Subcutaneous abdominal adipose tissue (tissue), 5 donors: ENCODE data around the gene RAP1GAP.

ENCODE experiments used
- H3K27ac ChIP-seq: one replicate; pipeline ENCODE4 v1.7.0; 2013; ENCODE audit warnings: low read depth, mild to moderate bottlenecking, inconsistent platforms, low read length, moderate library complexity
- H3K27me3 ChIP-seq, 5 donors: one replicate each; pipeline ENCODE4 v1.7.0; 2013; ENCODE audit warnings: low read length in 5 of 5, inconsistent platforms in 1 of 5; ENCODE audit not compliant: control insufficient read depth in 5 of 5, insufficient read depth in 4 of 5
- H3K36me3 ChIP-seq, 5 donors: one replicate each; pipeline ENCODE4 v1.7.0; 2013; ENCODE audit warnings: low read length in 5 of 5; ENCODE audit not compliant: control insufficient read depth in 5 of 5, insufficient read depth in 5 of 5
- H3K4me1 ChIP-seq, 5 donors: one replicate each; pipeline ENCODE4 v1.7.0; 2013; ENCODE audit warnings: low read length in 5 of 5, mild to moderate bottlenecking in 3 of 5, moderate library complexity in 1 of 5; ENCODE audit not compliant: control insufficient read depth in 5 of 5, insufficient read depth in 5 of 5
- H3K4me3 ChIP-seq, 5 donors: one replicate each; pipeline ENCODE4 v1.7.0; 2013; ENCODE audit warnings: low read length in 5 of 5, low read depth in 1 of 5
- H3K9ac ChIP-seq, 5 donors: one replicate each; pipeline ENCODE4 v1.7.0; 2013; ENCODE audit warnings: low read length in 5 of 5, mild to moderate bottlenecking in 4 of 5, moderate library complexity in 3 of 5
- H3K9me3 ChIP-seq, 5 donors: one replicate each; pipeline ENCODE4 v1.7.0; 2013; ENCODE audit warnings: low read length in 5 of 5; ENCODE audit not compliant: control insufficient read depth in 5 of 5
- donor health status: healthy.
- donor health status: healthy.
- donor health status: healthy.
- donor health status: healthy.
- donor health status: healthy.

The RAP1GAP gene

GRCh38 chr1:21662426-21663247 is 6.5 kb downstream of the RAP1GAP start:
- H3K27me3 ChIP-seq = peaks cover 21 to 64% (median 45%) of the 10 kb centered on the region in 5 donors
- peaks cover 0 to 4% (median 0%) of the 10 kb centered on the region in 5 donors for H3K4me1 ChIP-seq
- H3K4me3 ChIP-seq = no peak overlapping the region
- no peaks in the 10 kb centered on the region for H3K9me3 ChIP-seq
- H3K27ac ChIP-seq = no peak overlapping the region
- no peaks in the 10 kb centered on the region for H3K36me3 ChIP-seq
- H3K9ac ChIP-seq = no peak overlapping the region

GRCh38 chr1:21661886-21662285 is 7.3 kb downstream of the RAP1GAP start:
- Histone ChIP-seq H3K27me3 (peaks cover 21 to 57% (median 38%) of the 10 kb centered on the region in 5 donors), H3K9ac (no peak overlapping the region), H3K36me3 (no peaks in the 10 kb centered on the region), H3K4me1 (peaks cover 0 to 4% (median 0%) of the 10 kb centered on the region in 5 donors), H3K9me3 (no peaks in the 10 kb centered on the region), H3K27ac (no peak overlapping the region), H3K4me3 (no peak overlapping the region)

- H3K27ac ChIP-seq = no peak overlapping the region
- no peak overlapping the region for H3K9ac ChIP-seq
- H3K4me3 ChIP-seq = no peak overlapping the region
- no peaks in the 10 kb centered on the region for H3K9me3 ChIP-seq
- H3K27me3 ChIP-seq = peaks cover 6 to 40% (median 19%) of the 10 kb centered on the region in 5 donors
- no peaks in the 10 kb centered on the region for H3K36me3 ChIP-seq
- H3K4me1 ChIP-seq = peaks cover 0 to 4% (median 0%) of the 10 kb centered on the region in 5 donors
Observed at GRCh38 chr1:21659924-21660326, 9.2 kb downstream of the RAP1GAP start.

GRCh38 chr1:21659099-21659923 is 9.8 kb downstream of the RAP1GAP start:
- no peaks in the 10 kb centered on the region for H3K36me3 ChIP-seq
- H3K4me3 ChIP-seq = no peak overlapping the region
- peaks cover 0 to 4% (median 0%) of the 10 kb centered on the region in 5 donors for H3K4me1 ChIP-seq
- peaks cover 6 to 36% (median 17%) of the 10 kb centered on the region in 5 donors for H3K27me3 ChIP-seq
- H3K27ac ChIP-seq = no peak overlapping the region
- no peaks in the 10 kb centered on the region for H3K9me3 ChIP-seq
- H3K9ac ChIP-seq = no peak overlapping the region

- H3K27me3 ChIP-seq = peaks cover under 1 to 25% (median 13%) of the 10 kb centered on the region in 5 donors
- no peaks in the 10 kb centered on the region for H3K9me3 ChIP-seq
- H3K4me3 ChIP-seq = no peak overlapping the region
Observed at GRCh38 chr1:21657456-21658190, 11.5 kb downstream of the RAP1GAP start.

GRCh38 chr1:21655748-21656147 is 13.4 kb downstream of the RAP1GAP start:
- Histone ChIP-seq H3K9me3 (no peaks in the 10 kb centered on the region), H3K36me3 (no peaks in the 10 kb centered on the region), H3K27me3 (peaks cover 6 to 17% (median 9%) of the 10 kb centered on the region in 5 donors), H3K9ac (no peak overlapping the region), H3K4me1 (peaks cover 0 to 15% (median 8%) of the 10 kb centered on the region in 5 donors), H3K4me3 (no peak overlapping the region), H3K27ac (no peak overlapping the region)

More at GRCh38 chr1:21657456-21658190, 11.5 kb downstream of the RAP1GAP start:
- no peak overlapping the region for H3K9ac ChIP-seq
- H3K27ac ChIP-seq = no peak overlapping the region
- H3K36me3 ChIP-seq = no peaks in the 10 kb centered on the region
- H3K4me1 ChIP-seq = peaks cover 0 to 4% (median 0%) of the 10 kb centered on the region in 5 donors

- peaks cover 0 to 15% (median 8%) of the 10 kb centered on the region in 5 donors for H3K4me1 ChIP-seq
- H3K27ac ChIP-seq = no peak overlapping the region
- H3K9ac ChIP-seq = no peak overlapping the region
- peaks cover 6 to 19% (median 10%) of the 10 kb centered on the region in 5 donors for H3K27me3 ChIP-seq
- H3K9me3 ChIP-seq = no peaks in the 10 kb centered on the region
- no peak overlapping the region for H3K4me3 ChIP-seq
- no peaks in the 10 kb centered on the region for H3K36me3 ChIP-seq
Observed at GRCh38 chr1:21655259-21655658, 13.9 kb downstream of the RAP1GAP start.

- Histone ChIP-seq H3K9me3 (no peaks in the 10 kb centered on the region), H3K9ac (no peak overlapping the region), H3K36me3 (no peaks in the 10 kb centered on the region), H3K27me3 (peaks cover 0 to 18% (median 10%) of the 10 kb centered on the region in 5 donors), H3K4me1 (peaks cover 0 to 12% (median 8%) of the 10 kb centered on the region in 5 donors), H3K4me3 (no peak overlapping the region), H3K27ac (no peak overlapping the region)
Observed at GRCh38 chr1:21654209-21654608, 14.9 kb downstream of the RAP1GAP start.

GRCh38 chr1:21653744-21654100 is 15.4 kb downstream of the RAP1GAP start:
- Histone ChIP-seq H3K27ac (no peak overlapping the region), H3K27me3 (peaks cover 0 to 20% (median 13%) of the 10 kb centered on the region in 5 donors), H3K9me3 (no peaks in the 10 kb centered on the region), H3K4me3 (no peak overlapping the region), H3K36me3 (no peaks in the 10 kb centered on the region), H3K9ac (no peak overlapping the region), H3K4me1 (peaks cover 0 to 11% (median 8%) of the 10 kb centered on the region in 5 donors)
